OCI-LY7 (cell line): ENCODE results near the gene GPR37.

Experiments used
- EZH2phosphoT487 ChIP-seq: fragments of 200-600 bp; sonication (generic); IDR thresholded peaks from 2 replicates; pipeline ENCODE4 v1.6.1; 2018; ENCODE audit warnings: low read depth, borderline replicate concordance, mild to moderate bottlenecking, mixed run types, antibody characterized with exemption, low read length, moderate library complexity, mixed read lengths
- TF ChIP-seq, protein P1 (sequence below): fragments of 200-600 bp; sonication (generic); conservative IDR thresholded peaks from 2 replicates; pipeline ENCODE4 v1.5.1; 2014; ENCODE audit warnings: mild to moderate bottlenecking, antibody characterized with exemption, low read length, moderate library complexity, mixed read lengths

DNA sequence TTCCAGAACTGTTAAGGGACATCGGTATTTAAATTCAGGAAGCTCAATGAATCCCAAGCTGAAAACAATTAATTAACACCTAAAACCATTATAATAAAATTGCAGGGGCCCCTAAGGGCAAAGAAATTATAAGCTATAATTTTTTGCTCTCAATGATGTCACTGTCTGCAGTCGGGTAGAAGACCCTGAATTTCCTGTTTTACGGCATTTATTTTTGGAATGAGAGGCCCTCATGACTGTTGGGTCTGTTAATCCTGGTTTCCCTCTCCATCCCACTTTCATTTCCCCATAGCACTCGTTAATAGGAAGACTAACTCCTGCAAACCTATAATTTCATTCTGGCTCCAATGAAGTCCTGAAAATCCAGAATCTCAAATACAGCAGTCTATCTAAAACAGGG is 25.8 kb upstream of the GPR37 start:
- TF ChIP-seq, protein P1, sequence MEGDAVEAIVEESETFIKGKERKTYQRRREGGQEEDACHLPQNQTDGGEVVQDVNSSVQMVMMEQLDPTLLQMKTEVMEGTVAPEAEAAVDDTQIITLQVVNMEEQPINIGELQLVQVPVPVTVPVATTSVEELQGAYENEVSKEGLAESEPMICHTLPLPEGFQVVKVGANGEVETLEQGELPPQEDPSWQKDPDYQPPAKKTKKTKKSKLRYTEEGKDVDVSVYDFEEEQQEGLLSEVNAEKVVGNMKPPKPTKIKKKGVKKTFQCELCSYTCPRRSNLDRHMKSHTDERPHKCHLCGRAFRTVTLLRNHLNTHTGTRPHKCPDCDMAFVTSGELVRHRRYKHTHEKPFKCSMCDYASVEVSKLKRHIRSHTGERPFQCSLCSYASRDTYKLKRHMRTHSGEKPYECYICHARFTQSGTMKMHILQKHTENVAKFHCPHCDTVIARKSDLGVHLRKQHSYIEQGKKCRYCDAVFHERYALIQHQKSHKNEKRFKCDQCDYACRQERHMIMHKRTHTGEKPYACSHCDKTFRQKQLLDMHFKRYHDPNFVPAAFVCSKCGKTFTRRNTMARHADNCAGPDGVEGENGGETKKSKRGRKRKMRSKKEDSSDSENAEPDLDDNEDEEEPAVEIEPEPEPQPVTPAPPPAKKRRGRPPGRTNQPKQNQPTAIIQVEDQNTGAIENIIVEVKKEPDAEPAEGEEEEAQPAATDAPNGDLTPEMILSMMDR, result no peak
- no peak for TF ChIP-seq EZH2phosphoT487
